Germinal center (tissue), 1 donor: ENCODE measurements around the gene PALLD.

Experiments used
- DNase-seq: peaks from one replicate; pipeline ENCODE4 v3.0.0; 2012; ENCODE audit warnings: mixed read lengths, low spot score

PALLD gene

GRCh38 chr4:168647646-168648375, 151.0 kb downstream of the PALLD start:
- DNase-seq: no peak

DNA sequence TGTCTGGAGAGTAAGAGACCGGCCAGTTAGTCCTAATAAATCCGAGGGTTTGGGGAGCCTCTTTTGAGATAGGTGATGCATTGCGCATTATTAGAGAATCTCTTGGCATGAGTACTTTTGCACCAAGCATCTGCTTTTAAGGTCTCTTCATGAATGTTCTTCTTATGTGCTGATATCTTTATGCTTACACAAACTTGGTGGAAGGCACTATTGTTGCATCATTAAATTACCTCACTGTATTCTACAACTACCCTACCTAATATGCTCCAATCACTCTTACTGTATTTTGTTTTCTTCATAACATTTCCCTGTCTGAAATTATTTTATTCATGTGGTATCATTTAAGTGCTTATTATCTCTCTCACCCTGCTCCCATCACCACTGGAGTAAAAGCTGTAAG, 151.6 kb downstream of the PALLD start:
- DNase-seq: no peak

- DNase-seq: no peak
These were observed 152.1 kb downstream of the PALLD start for GRCh38 chr4:168648929-168649328.

GRCh38 chr4:168651374-168651773, 154.5 kb downstream of the PALLD start:
- no peak for DNase-seq

GRCh38 chr4:168651864-168652263, 155.0 kb downstream of the PALLD start:
- no peak for DNase-seq

- DNase-seq: no peak
These were observed 155.9 kb downstream of the PALLD start for GRCh38 chr4:168652755-168653154.

GRCh38 chr4:168654104-168654847, 157.4 kb downstream of the PALLD start:
- DNase-seq: no peak

DNA sequence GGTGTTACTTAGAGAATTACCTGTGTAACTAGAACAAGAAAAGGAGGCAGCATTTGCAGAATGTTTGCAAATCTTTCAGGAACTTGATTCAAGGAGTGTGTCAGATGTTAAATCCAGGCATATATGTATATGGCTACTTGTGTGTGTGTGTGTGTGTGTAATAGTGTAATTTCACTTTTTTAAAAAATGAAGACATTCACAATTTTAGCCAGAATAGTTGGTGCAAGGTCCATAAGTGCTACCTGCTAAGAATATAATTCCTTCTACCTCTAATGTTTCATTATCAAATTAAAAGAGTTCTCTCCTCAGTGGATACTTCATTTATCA, 158.0 kb downstream of the PALLD start:
- no peak for DNase-seq

DNA sequence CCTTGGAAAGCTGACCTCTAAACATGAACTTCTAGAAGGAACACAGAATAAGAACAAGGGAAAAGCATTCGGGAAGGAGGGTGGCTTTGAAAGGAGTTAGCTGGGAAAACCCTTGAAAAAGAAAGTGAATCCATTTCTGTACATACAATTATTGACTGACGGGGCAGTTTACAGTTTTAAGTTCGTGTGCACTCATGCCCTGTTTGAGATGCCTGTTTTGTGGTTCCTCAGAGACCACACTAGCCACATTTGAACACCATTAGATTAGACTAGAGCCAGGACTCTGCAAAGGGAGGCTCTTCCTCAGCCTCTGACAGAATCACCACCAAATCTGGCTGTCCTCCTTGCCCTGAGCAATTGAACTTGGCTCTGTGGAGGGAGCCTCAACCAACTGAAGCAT, 158.3 kb downstream of the PALLD start:
- no peak for DNase-seq

GRCh38 chr4:168656055-168656660, 159.3 kb downstream of the PALLD start:
- no peak for DNase-seq

DNA sequence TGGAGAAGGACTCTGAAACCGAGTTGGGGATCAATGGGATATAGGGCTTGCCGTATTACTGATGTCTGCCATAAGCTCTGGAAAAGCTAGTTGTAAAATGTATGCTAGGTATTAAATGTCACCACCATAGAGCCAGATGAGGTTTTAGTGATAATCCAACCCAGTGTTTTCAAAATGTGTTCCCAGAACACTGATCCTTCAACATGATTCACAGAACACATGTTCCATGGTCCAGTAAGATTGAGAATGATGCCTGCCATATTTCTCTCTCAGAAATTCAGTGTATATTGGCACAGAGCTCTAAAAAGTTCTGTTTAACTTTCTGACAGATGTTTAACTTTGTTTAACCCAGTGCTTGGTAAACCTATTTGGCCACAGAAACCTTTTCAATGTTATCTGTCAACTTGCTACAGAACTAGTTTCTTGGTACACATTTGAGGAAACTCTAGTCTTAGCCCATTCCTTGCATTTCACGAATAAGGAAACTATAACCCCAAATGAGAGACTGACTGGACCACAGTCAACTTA, 160.2 kb downstream of the PALLD start:
- DNase-seq: no peak

- DNase-seq: no peak
These were observed 161.9 kb downstream of the PALLD start for GRCh38 chr4:168658751-168659150.

DNA sequence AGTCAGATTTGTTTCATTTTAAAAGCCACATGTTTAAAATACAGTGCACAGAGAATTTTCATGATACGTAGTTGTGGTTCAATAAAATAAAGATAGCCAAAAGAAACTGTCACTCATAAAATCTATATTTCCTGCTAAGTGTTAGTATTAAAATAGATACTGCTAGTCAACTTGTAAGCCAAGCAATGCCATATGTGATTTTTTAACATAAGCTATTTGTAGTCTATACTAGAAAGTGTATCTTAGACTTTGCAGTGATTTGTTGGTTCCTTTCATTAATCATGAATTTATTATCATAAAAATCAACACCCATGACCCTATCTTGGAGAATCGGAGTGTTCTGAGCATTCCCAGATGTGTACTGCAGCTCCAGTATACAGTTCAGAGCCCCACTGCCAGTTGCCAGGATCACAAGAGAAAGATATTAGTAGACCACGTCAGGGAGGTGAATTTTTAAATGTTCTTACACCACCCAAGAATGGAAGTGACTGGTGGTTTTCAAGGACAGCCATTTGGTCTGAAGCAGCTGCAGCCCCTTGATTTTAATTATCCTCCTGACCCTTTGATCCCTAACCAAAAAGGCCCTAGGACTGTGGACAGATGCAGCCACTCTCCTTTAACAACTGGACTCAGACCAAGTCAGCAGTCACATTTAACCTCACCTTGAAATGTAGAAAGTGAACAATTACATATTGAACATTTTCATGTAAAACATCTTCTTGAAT, 163.1 kb downstream of the PALLD start:
- no peak for DNase-seq

- DNase-seq: no peak
These were observed 165.6 kb downstream of the PALLD start for GRCh38 chr4:168662297-168662984.

GRCh38 chr4:168664242-168664891, 167.5 kb downstream of the PALLD start:
- no peak for DNase-seq

DNA sequence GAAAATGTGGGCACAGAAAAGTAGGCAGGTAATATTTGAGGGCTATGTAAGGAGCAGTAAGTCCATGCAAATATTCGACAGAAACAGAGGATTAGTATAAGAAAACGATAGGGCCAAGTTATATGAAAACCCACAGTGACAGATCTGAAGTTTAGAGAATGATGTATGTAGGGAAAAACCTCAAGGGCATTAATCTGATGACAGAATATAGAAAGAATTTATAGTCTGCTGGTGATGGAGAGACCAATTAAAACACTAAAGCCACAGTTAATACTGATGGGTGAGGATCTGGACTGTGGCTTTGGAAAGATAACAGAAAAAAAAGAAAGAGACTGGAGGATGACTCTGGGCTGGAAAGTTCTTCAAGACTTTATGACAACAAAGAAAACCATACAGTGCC, 169.7 kb downstream of the PALLD start:
- DNase-seq: no peak

DNA sequence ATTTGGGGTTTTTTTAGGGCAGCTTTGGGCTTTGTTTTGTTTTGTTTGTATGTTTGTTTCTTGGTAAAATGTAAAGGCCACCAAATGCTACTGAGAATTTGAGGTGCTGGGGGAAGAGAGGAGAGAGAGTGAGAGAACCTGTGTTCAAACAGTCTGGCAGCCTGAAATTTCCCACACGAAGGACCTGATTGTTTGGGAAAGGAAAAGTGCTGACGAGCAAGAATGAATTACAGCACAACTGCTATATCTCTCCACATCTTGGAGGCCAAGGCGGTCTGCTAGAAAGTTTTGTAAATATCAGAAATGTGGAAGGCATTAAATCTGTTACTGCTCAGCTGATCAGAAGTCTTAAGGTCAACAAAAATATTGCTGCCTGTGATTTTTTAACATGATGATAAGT, 170.5 kb downstream of the PALLD start:
- DNase-seq: no peak

GRCh38 chr4:168667921-168668320, 171.1 kb downstream of the PALLD start:
- no peak for DNase-seq

- no peak for DNase-seq
These were observed 176.6 kb downstream of the PALLD start for GRCh38 chr4:168673476-168673875.

GRCh38 chr4:168674077-168674747, 177.4 kb downstream of the PALLD start:
- no peak for DNase-seq

- DNase-seq: no peak
These were observed 178.0 kb downstream of the PALLD start for GRCh38 chr4:168674866-168675265.
